NCI-H2196 (cell line): ENCODE data around the gene PHTF2.
"Not testable (repeated sequence)": the region's sequence is repeated elsewhere in the genome, so short reads cannot be mapped to it uniquely, and the experiment has no call there.

Source experiments
- DNase-seq: peaks from one replicate; lab custom pipeline; 2025; ENCODE audit not compliant: unreplicated experiment; lab: John Stamatoyannopoulos, UW

PHTF2 gene

DNA sequence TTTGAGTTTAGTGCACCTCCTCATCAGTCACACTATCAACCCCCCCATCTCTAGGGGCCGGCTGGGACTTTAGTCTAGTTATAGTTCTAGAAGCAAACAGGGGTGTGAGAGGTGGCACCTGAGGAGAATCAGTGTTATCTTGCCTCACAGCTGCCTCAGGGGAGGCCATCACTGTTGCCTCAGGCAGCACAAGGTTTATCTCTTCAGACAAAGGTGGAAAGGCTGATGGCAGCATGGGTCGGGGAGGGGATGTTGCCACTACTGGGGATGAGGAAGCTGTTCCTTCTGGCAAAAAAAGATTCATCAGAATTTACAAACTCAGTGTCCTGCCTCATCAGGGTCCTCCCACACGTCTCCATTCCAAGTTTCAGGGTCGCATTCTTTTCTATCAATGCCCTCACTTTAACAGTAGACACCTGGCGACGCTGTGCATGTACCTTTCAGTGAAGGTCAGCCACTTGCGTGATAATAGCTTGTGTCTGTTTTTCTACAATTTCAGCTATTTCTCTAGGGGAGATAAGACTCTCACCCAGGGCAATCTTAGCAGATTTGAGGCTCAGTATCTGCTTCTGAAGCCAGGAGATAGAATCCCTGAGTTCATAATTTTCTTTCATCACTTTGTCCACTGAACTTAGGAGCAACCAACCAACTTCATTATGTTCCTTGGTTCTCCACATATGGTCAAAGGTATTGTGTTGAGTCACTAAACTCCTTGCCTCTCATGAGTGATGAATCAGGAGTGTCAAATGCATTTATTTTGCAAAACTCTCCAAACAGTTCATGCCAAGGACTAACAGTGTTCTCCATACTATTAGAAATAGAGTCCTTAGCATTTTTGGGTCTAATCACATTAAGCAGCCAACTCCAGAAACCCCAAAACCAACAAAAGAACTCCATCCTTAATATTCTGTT lies 75.1 kb downstream of the PHTF2 start:
- not testable (repeated sequence) for DNase-seq

GRCh38 chr7:77877791-77878190 lies 79.2 kb downstream of the PHTF2 start:
- no peak for DNase-seq

DNA sequence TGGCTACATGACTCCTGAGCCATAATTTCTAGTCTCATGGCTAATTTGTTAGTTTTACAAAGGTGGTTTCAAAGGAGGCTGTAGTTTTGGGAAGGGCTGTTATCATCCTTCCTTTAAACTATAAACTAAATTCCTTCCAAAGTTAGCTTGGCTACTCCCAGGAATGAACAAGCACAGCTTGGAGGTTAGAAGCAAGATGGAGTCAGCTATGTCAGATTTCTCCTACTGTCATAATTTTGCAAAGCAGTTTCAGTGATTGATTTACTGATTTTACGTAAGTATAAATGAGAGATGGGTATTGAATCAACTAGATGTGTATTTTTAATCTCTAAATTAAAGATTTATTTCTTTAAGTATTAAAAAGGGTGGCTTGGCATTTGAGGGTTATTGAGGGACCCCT lies 79.9 kb downstream of the PHTF2 start:
- no peak for DNase-seq

GRCh38 chr7:77879272-77879671 lies 80.7 kb downstream of the PHTF2 start:
- DNase-seq: no peak

GRCh38 chr7:77881871-77882270 lies 83.3 kb downstream of the PHTF2 start:
- no peak for DNase-seq

- DNase-seq: no peak
Observed at GRCh38 chr7:77885155-77885554, 86.6 kb downstream of the PHTF2 start.

DNA sequence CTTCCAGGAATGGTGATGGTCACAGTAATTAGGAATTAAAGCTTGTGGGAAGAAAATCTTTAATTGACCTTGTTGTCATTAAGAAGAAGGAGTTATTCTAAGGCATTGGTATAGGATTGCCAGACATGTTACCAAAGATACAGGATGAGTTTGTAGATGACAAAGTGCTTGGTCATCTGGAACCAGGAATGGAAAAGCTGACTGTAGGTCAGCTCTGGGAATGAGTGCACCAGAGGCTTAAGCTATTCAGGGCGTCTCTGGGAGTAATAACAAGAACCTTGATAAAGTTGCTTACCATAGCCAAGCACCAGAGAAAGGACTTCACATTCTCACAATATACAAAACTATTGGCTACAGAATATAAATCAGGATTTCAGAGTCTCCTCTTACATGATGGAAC lies 89.0 kb downstream of the PHTF2 start:
- no peak for DNase-seq

DNA sequence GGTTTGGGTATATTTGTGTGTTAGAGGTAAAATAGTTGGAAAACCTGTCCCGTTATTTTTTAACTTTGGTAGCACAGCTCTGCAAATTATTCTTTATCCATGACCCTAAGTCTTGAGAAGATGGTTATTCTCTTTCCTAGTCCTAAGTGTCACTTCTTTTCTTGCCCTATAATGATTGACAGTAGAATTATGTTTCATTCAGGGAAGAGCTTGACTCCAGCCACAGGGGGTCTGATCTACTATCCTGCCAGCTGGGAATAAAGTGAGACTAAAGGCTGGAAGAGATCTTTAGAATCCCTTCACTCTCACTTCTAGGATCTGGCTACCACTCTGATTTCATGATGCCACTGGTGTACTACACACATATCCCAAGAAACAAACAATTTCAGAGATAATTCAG lies 90.4 kb downstream of the PHTF2 start:
- DNase-seq: no peak

GRCh38 chr7:77893813-77894212 lies 95.2 kb downstream of the PHTF2 start:
- no peak for DNase-seq

DNA sequence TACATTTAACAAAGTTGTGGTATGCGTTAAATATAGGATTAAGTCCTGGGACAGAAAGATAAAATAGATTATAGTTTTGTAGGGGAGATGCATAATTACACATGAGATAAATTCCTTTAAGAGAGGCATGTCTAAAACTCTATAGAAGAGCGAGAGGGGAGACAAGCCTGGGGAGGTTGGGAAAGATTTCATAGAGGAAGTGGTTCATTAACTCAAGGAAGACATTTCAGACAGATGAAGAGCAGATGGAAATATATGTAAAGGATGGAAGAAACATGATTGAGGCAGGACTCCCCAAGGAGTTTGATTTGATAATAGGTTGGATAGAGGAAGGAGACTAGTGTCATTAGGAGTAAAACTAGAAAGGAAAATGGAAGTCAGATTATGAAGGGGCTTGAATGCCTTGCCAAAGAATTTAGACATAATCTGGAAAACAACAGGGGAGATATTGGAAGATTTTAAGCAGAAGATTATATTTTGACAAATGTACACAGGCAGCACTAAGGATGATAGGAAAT lies 96.1 kb downstream of the PHTF2 start:
- DNase-seq: no peak

- DNase-seq: no peak
Observed at GRCh38 chr7:77895905-77896304, 97.3 kb downstream of the PHTF2 start.

GRCh38 chr7:77897004-77897547 lies 98.5 kb downstream of the PHTF2 start:
- no peak for DNase-seq

GRCh38 chr7:77899516-77899915 lies 100.9 kb downstream of the PHTF2 start:
- no peak for DNase-seq

DNA sequence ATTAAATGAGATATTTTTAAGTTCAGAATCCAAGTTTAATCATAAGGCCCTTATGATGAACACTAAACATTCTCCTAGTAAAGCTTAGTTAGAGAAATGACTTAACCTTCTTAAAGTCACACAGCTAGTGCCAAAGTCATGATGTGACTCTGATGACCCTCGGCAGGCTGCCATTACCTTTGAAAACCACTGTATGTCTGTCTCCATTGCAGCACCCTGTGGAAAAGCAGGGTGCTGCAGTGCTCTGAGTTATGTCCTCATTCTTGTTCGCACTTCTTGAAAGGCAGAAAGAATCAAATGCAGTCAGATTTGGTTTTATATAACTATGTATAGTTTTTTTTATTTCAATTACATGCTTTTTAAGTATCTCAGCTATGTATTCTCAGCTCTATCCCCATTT lies 105.0 kb downstream of the PHTF2 start:
- no peak for DNase-seq

- no peak for DNase-seq
Observed at GRCh38 chr7:77904252-77904651, 105.7 kb downstream of the PHTF2 start.

DNA sequence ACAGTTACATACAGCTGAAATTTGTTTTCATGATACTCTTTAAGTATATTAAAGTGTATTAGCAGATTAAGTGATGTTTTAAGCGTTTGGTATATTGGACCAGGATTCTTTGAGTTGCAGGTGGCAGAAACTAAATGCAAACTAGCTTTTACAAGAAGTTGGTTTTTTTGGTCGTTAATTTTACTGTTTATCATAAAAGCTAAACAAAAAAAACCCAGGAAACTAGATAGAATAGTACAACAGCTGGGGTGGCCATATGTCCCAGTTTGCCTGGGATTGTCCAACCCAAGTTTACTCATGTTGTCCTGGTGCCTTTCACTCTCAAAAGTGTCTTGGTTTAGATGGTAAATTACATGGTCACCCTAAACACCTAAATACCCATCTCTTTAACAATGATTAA lies 108.7 kb downstream of the PHTF2 start:
- DNase-seq: no peak

- no peak for DNase-seq
Observed at GRCh38 chr7:77908664-77909063, 110.1 kb downstream of the PHTF2 start.

DNA sequence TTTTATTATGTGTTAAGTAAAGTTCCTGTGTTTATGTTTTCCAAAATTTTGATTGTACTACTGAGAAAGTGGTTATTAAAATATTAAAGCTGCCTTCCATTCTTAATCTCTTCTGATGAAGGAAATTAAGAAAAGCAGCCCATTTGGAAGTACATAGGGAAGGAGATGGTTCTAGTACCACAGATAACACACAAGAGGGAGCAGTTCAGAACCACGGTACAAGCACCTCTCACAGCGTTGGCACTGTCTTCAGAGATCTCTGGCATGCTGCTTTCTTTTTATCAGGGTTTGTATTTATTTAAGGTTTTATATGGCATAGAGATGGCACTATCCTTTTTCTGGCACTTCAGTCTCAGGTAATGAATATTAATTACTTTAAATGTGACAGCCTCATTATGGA lies 111.6 kb downstream of the PHTF2 start:
- no peak for DNase-seq

GRCh38 chr7:77912293-77912692 lies 113.7 kb downstream of the PHTF2 start:
- DNase-seq: no peak

DNA sequence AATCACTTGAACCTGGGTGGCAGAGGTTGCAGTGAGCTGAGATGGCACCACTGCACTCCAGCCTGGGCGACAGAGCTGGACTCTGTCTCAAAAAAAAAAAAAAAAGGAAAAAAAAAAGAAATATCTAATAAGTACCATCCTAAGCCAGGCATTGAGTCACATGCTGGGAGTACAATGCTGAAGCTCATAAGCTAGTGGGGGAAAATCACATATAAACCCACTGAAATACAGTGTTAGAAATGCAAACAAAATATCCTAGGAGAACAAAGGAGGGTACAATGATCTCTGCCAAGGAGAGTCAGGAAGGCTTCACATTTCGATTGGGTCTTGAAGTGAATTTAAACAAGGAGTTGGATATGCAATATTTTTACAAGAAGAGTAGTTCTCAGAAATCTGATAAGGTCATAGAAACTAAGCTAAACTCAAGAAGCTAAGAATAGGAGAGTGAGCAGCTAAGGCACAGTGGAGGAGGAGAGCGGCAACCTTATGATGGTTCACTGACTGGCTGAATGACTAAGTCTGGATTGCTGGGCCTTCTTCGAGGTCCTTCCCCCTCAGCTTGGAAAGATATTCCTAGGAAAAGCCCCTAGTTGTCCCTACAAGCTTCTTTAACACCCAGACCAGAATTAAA lies 115.5 kb downstream of the PHTF2 start:
- no peak for DNase-seq

DNA sequence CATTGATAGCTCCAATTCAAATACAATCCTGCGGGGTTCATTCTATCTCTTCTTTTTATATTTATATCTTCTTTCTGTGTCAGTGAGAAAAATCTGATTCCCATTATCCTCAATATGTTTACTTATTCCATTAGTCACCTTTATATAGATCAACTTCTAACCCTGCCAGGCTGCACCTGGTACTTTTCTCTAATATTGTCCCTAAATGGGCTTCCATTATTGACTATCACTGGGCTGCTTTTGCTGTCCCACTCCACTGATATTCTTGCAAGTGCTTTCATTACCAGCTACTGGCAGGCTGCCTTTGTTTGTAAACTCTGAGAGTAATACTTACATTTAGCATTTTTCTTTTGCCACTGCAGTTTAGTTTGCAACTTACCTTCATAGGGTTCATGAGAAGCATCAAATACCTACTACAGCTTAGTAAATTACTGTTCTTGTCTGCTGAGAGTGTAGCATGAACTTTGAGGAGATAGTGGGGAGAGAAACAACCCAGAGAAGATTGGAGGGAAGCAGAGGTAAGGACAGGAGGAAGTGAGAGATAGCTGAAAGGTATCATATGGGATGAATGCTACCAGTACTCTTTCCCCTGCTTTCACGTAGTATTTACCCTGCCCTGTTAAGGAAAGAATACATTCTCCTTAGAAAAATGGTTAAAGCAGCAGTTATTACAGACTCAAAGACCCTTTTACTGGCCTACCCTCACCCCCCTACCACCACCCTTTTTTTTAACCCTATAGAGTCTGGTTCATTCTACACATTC lies 119.1 kb downstream of the PHTF2 start:
- DNase-seq: no peak
